SK-N-SH (cell line): ENCODE results near the gene ADPRHL1. TPM values are rescaled to one million over a fixed set of nuclear protein-coding genes. Genes with fewer than 3 reads are reported as not detected.

Experiments
- CTCF ChIA-PET: fragments of 300-600, 350-600 bp; formaldehyde crosslinking; extraction: SDS; loops from one replicate; lab custom pipeline; 2021; lab: Yijun Ruan, JAX
- POLR2A ChIA-PET: fragments of 350-600 bp; sonication (Branson Sonifier 250); formaldehyde crosslinking; extraction: SDS; loops from one replicate; lab custom pipeline; 2020; ENCODE audit warnings: antibody characterized with exemption, inconsistent platforms; lab: Yijun Ruan, JAX
- DNase-seq: peaks from one replicate; pipeline ENCODE4 v3.0.0; 2012
- H2AFZ ChIP-seq: fragments of 200-600 bp; sonication (generic); 2 replicates; pipeline ENCODE4 v1.8.1; 2016; ENCODE audit warnings: antibody characterized with exemption, mild to moderate bottlenecking, low read depth
- H3F3A ChIP-seq: fragments of 200-600 bp; sonication (generic); replicated peaks from 2 replicates; pipeline ENCODE3; 2016; ENCODE audit warnings: antibody characterized with exemption, mild to moderate bottlenecking; ENCODE audit not compliant: insufficient read depth
- H3K27ac ChIP-seq, 2 experiments: fragments of 200-500 bp in 1 of 2; fragments of 200-600 bp in 1 of 2; sonication (Bioruptor generic) in 1 of 2; sonication (generic), shearing (Covaris generic) in 1 of 2; 2 replicates each; pipeline versions ENCODE4 v1.5.1 to v1.6.1; 2014 to 2016; ENCODE audit warnings: low read depth in 2 of 2, inconsistent platforms in 1 of 2, low read length in 1 of 2, mild to moderate bottlenecking in 1 of 2, mixed read lengths in 1 of 2
- H3K27me3 ChIP-seq: fragments of 200-600 bp; sonication (generic), shearing (Covaris generic); 2 replicates; pipeline ENCODE4 v1.6.1; 2016; ENCODE audit warnings: mixed run types; ENCODE audit not compliant: insufficient read depth
- H3K36me3 ChIP-seq, 2 experiments: fragments of 200-500 bp in 1 of 2; fragments of 200-600 bp in 1 of 2; sonication (Bioruptor generic) in 1 of 2; sonication (generic) in 1 of 2; replicated peaks in 1 of 2; 2 replicates each; pipeline versions ENCODE3 to v1.5.1; 2014 to 2016; ENCODE audit warnings: low read length in 1 of 2, mild to moderate bottlenecking in 1 of 2; ENCODE audit not compliant: insufficient read depth in 2 of 2, control insufficient read depth in 1 of 2
- H3K4me1 ChIP-seq, 2 experiments: fragments of 200-500 bp in 1 of 2; fragments of 200-600 bp in 1 of 2; sonication (Bioruptor generic) in 1 of 2; sonication (generic), shearing (Covaris generic) in 1 of 2; 2 replicates each; pipeline versions ENCODE4 v1.5.1 to v1.6.1; 2014 to 2016; ENCODE audit warnings: low read depth in 1 of 2, low read length in 1 of 2, mixed run types in 1 of 2; ENCODE audit not compliant: insufficient read depth in 2 of 2, control insufficient read depth in 1 of 2
- H3K4me2 ChIP-seq: fragments of 200-600 bp; sonication (generic), shearing (Covaris generic); 2 replicates; pipeline ENCODE4 v1.6.1; 2017; ENCODE audit warnings: mixed run types
- H3K4me3 ChIP-seq, 2 experiments: fragments of 200-500 bp in 1 of 2; fragments of 200-600 bp in 1 of 2; sonication (Bioruptor generic) in 1 of 2; sonication (generic), shearing (Covaris generic) in 1 of 2; 2 replicates each; pipeline versions ENCODE4 v1.5.1 to v1.8.1; 2014 to 2016; ENCODE audit warnings: low read depth in 2 of 2, inconsistent platforms in 1 of 2, low read length in 1 of 2, mild to moderate bottlenecking in 1 of 2, mixed read lengths in 1 of 2, moderate library complexity in 1 of 2
- H3K79me2 ChIP-seq: fragments of 200-600 bp; sonication (generic); 2 replicates; pipeline ENCODE4 v1.8.1; 2017; ENCODE audit warnings: mild to moderate bottlenecking; ENCODE audit not compliant: insufficient read depth
- H3K9ac ChIP-seq: fragments of 200-600 bp; sonication (generic); 2 replicates; pipeline ENCODE4 v1.6.1; 2017; ENCODE audit warnings: mixed run types
- H3K9me2 ChIP-seq: fragments of 200-600 bp; sonication (generic); 2 replicates; pipeline ENCODE4 v1.6.1; 2017; ENCODE audit warnings: mixed run types
- H3K9me3 ChIP-seq: fragments of 200-600 bp; sonication (generic); 2 replicates; pipeline ENCODE4 v1.6.1; 2017; ENCODE audit warnings: mixed run types, mild to moderate bottlenecking, moderate library complexity
- H4K20me1 ChIP-seq: fragments of 200-600 bp; sonication (generic); 2 replicates; pipeline ENCODE4 v1.6.1; 2017; ENCODE audit warnings: mild to moderate bottlenecking, mixed run types; ENCODE audit not compliant: insufficient read depth
- CHD2 ChIP-seq: fragments of 150-350 bp; IDR thresholded peaks from 2 replicates; pipeline ENCODE4 v1.6.1; 2018; ENCODE audit warnings: low read length; ENCODE audit not compliant: partially characterized antibody
- EZH2phosphoT487 ChIP-seq: fragments of 200-600 bp; sonication (generic); IDR thresholded peaks from 2 replicates; pipeline ENCODE4 v1.6.1; 2017; ENCODE audit warnings: low read depth, mixed run types, mild to moderate bottlenecking, antibody characterized with exemption, moderate library complexity, borderline replicate concordance
- FOXJ3 ChIP-seq: sonication (generic); formaldehyde crosslinking; IDR thresholded peaks from 2 replicates; pipeline ENCODE4 v1.5.1; 2020; ENCODE audit warnings: mild to moderate bottlenecking, missing genetic modification reagents
- FOXM1 ChIP-seq: IDR thresholded peaks from 2 replicates; pipeline ENCODE4 v1.4.0; 2012; ENCODE audit warnings: low read depth, mild to moderate bottlenecking
- GABPA ChIP-seq: IDR thresholded peaks from 2 replicates; pipeline ENCODE4 v1.4.0; 2012; ENCODE audit warnings: low read depth, mild to moderate bottlenecking
- GATA2 ChIP-seq: sonication (generic); formaldehyde crosslinking; IDR thresholded peaks from 2 replicates; pipeline ENCODE4 v1.5.0; 2020; ENCODE audit warnings: mild to moderate bottlenecking, missing genetic modification reagents
- JUND ChIP-seq: IDR thresholded peaks from 2 replicates; pipeline ENCODE4 v1.4.0; 2012
- MXI1 ChIP-seq: IDR thresholded peaks from 2 replicates; pipeline ENCODE4 v1.6.1; 2012; ENCODE audit warnings: mild to moderate bottlenecking, low read depth, low read length, improper control_type of control experiment
- NRF1 ChIP-seq: IDR thresholded peaks from 2 replicates; pipeline ENCODE4 v1.6.1; 2012; ENCODE audit warnings: low read depth, mild to moderate bottlenecking, low read length
- RAD21 ChIP-seq: IDR thresholded peaks from 2 replicates; pipeline ENCODE4 v1.6.1; 2012; ENCODE audit warnings: mild to moderate bottlenecking, low read length
- RFX5 ChIP-seq: IDR thresholded peaks from 2 replicates; pipeline ENCODE4 v1.6.1; 2012; ENCODE audit warnings: mild to moderate bottlenecking, improper control_type of control experiment, low read length
- RXRA ChIP-seq: IDR thresholded peaks from 2 replicates; pipeline ENCODE4 v1.4.0; 2012; ENCODE audit warnings: low read depth, mild to moderate bottlenecking, borderline replicate concordance
- SIN3A ChIP-seq: IDR thresholded peaks from 2 replicates; pipeline ENCODE4 v1.6.1; 2012; ENCODE audit warnings: low read depth, mild to moderate bottlenecking, low read length, moderate library complexity, borderline replicate concordance
- SMC3 ChIP-seq: IDR thresholded peaks from 2 replicates; pipeline ENCODE4 v1.6.1; 2012; ENCODE audit warnings: low read depth, low read length, improper control_type of control experiment
- TAF1 ChIP-seq: IDR thresholded peaks from 2 replicates; pipeline ENCODE4 v1.6.1; 2012; ENCODE audit warnings: low read depth, mild to moderate bottlenecking, low read length, moderate library complexity, borderline replicate concordance
- TCF12 ChIP-seq: IDR thresholded peaks from 2 replicates; pipeline ENCODE4 v1.4.0; 2012
- TEAD4 ChIP-seq: IDR thresholded peaks from 2 replicates; pipeline ENCODE4 v1.4.0; 2012; ENCODE audit warnings: mild to moderate bottlenecking, borderline replicate concordance; ENCODE audit not compliant: insufficient read depth
- WGBS: methylation state at CpG from one replicate; pipeline ENCODE4 v1.1.6; 2017; ENCODE audit warnings: low lambda C conversion rate; 5-methylcytosine and 5-hydroxymethylcytosine counted together
- polyA plus RNA-seq, 3 experiments: library from polyadenylated mRNA; depleted of rRNA; stranded (reverse); fragments of >200 nt; gene quantifications; 2 replicates each; pipeline ENCODE4 v1.2.3, GENCODE V29; 2012
- TF ChIP-seq, protein P1 (sequence below): IDR thresholded peaks from 2 replicates; pipeline ENCODE4 v1.4.0; 2012; ENCODE audit warnings: low read depth, borderline replicate concordance
- TF ChIP-seq, protein P2 (sequence below): IDR thresholded peaks from 2 replicates; pipeline ENCODE4; 2012
- TF ChIP-seq, protein P3 (sequence below): fragments of 150-350 bp; IDR thresholded peaks from 2 replicates; pipeline ENCODE4 v1.6.1; 2016; ENCODE audit warnings: mild to moderate bottlenecking, low read depth, low read length
- TF ChIP-seq, protein P4 (sequence below): fragments of 150-350 bp; IDR thresholded peaks from 2 replicates; pipeline ENCODE4 v1.6.1; 2017; ENCODE audit warnings: antibody characterized with exemption, low read length, low read depth, borderline replicate concordance

Gene ADPRHL1
- polyA plus RNA-seq, 1 of the 3 experiments (the other 2 are of a cell fraction) = 1.0 TPM

DNA sequence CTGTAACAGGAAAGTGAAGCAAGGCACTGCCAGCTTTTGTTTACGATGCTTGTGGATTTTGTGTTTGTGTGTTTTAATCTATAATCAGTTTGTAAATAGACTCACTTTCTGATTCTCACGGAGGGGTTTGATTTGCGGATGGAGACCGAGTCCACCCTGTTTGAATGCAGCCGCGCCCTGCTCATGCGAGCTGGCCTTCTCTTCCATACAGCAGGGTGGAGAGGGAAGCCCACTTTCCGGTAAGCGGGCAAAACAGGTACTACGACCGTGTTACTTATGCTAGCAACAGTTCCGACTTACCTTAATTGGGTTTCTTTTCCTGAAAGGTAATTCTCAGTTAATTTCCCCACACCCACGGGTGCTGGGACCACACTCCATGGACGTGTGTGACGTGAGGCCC is 33.1 kb downstream of the ADPRHL1 start:
- CTCF ChIA-PET = no interaction called here
- Histone ChIP-seq H3K4me3 (no peak overlapping the region), H3K27me3 (no peaks in the 10 kb centered on the region), H3K9me3 (no peaks in the 10 kb centered on the region), H3K79me2 (no peaks in the 10 kb centered on the region), H4K20me1 (no peaks in the 10 kb centered on the region), H3K9me2 (no peaks in the 10 kb centered on the region), H3K36me3 (no peaks in the 10 kb centered on the region), H3F3A (no peaks in the 10 kb centered on the region), H2AFZ (no peak overlapping the region), H3K4me1 (peaks cover 0 to 18% of the 10 kb centered on the region in 2 experiments; a peak in 2 of 4 replicates), H3K4me2 (no peak overlapping the region), H3K27ac (no peak overlapping the region), H3K9ac (no peak overlapping the region)
- DNase-seq = no peak
- POLR2A ChIA-PET = no interaction called here
- 92% methylated on average over 15 of the region's 15 CpGs for WGBS
- TF ChIP-seq CHD2 = no peak
- no peak for TF ChIP-seq TEAD4
- TF ChIP-seq, protein P1, sequence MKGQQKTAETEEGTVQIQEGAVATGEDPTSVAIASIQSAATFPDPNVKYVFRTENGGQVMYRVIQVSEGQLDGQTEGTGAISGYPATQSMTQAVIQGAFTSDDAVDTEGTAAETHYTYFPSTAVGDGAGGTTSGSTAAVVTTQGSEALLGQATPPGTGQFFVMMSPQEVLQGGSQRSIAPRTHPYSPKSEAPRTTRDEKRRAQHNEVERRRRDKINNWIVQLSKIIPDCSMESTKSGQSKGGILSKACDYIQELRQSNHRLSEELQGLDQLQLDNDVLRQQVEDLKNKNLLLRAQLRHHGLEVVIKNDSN = no peak
- no peak for TF ChIP-seq RFX5
- TF ChIP-seq, protein P2, sequence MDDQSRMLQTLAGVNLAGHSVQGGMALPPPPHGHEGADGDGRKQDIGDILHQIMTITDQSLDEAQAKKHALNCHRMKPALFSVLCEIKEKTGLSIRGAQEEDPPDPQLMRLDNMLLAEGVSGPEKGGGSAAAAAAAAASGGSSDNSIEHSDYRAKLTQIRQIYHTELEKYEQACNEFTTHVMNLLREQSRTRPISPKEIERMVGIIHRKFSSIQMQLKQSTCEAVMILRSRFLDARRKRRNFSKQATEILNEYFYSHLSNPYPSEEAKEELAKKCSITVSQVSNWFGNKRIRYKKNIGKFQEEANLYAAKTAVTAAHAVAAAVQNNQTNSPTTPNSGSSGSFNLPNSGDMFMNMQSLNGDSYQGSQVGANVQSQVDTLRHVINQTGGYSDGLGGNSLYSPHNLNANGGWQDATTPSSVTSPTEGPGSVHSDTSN = no peak
- TF ChIP-seq SIN3A = no peak
- TF ChIP-seq SMC3 = no peak
- no peak for TF ChIP-seq MXI1
- TF ChIP-seq RXRA = no peak

DNA sequence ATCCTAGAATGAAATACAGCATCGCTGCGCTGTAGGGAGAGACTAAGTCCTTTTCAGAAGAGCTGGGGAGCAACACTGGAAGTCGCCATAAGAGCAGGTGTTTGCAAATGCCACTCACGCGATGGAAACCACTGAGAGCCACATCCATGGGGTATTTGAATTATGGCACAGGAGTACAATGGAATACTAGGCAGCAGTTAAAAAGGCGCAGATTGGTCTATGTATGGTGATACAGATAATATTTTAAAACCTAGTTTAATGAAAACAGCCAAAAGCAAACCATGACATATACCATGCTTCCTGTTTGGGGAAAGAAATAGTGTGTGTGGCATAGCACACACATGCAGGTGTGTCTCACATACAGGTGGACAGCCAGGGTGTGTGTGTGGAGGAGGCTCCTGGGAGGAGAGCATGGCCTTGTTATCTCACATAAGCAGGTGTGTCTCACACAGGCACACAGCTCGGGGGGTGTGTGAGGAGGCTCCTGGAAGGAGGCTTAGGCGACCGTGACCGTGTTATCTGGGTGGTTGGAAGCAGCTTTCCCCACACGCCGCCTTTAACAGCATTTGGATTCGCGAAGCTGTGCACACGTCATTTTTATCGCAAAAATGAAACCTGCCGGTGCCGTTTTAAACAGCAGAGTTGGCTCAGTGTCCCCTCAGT is 33.6 kb downstream of the ADPRHL1 start:
- no peaks in the 10 kb centered on the region for H4K20me1 ChIP-seq
- DNase-seq = no peak
- H3K36me3 ChIP-seq = no peaks in the 10 kb centered on the region
- H3K79me2 ChIP-seq = no peaks in the 10 kb centered on the region
- H3K9me2 ChIP-seq = no peaks in the 10 kb centered on the region
- H3F3A ChIP-seq = no peaks in the 10 kb centered on the region
- H3K27me3 ChIP-seq = no peaks in the 10 kb centered on the region
- CTCF ChIA-PET = interaction anchor here (0.6 kb wide), 1 partner anchor 25 kb away, joined by 3 read pairs; no protein-coding TSS in a partner anchor
- POLR2A ChIA-PET = no interaction called here
- peaks cover 0 to 18% of the 10 kb centered on the region in 2 experiments; a peak in 2 of 4 replicates for H3K4me1 ChIP-seq
- no peak overlapping the region for H3K4me2 ChIP-seq
- no peak overlapping the region for H3K27ac ChIP-seq
- no peaks in the 10 kb centered on the region for H3K9me3 ChIP-seq
- WGBS = 94% methylated on average over 18 of the region's 18 CpGs
- no peak overlapping the region for H3K9ac ChIP-seq
- no peak overlapping the region for H3K4me3 ChIP-seq
- H2AFZ ChIP-seq = no peak overlapping the region
- TF ChIP-seq SMC3 (no peak), TCF12 (no peak), TEAD4 (no peak), NRF1 (no peak), CHD2 (no peak), RAD21 (no peak), GABPA (no peak), GATA2 (CRISPR knock-in tag) (no peak), EZH2phosphoT487 (no peak), JUND (no peak), FOXJ3 (CRISPR knock-in tag) (no peak), FOXM1 (no peak), TAF1 (no peak)
- TF ChIP-seq, protein P1 = no peak
- TF ChIP-seq, protein P3, sequence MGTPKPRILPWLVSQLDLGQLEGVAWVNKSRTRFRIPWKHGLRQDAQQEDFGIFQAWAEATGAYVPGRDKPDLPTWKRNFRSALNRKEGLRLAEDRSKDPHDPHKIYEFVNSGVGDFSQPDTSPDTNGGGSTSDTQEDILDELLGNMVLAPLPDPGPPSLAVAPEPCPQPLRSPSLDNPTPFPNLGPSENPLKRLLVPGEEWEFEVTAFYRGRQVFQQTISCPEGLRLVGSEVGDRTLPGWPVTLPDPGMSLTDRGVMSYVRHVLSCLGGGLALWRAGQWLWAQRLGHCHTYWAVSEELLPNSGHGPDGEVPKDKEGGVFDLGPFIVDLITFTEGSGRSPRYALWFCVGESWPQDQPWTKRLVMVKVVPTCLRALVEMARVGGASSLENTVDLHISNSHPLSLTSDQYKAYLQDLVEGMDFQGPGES = no peak
- TF ChIP-seq, protein P4, sequence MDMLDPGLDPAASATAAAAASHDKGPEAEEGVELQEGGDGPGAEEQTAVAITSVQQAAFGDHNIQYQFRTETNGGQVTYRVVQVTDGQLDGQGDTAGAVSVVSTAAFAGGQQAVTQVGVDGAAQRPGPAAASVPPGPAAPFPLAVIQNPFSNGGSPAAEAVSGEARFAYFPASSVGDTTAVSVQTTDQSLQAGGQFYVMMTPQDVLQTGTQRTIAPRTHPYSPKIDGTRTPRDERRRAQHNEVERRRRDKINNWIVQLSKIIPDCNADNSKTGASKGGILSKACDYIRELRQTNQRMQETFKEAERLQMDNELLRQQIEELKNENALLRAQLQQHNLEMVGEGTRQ = no peak
